GM12801 (cell line): Measurements from ENCODE around the gene R3HDM1.

ENCODE experiments used
- CTCF ChIP-seq: IDR thresholded peaks from one replicate; pipeline ENCODE4 v1.5.1; 2011; ENCODE audit warnings: control low read depth; ENCODE audit not compliant: insufficient read length; ENCODE audit errors: extremely low read depth

R3HDM1 gene

GRCh38 chr2:135667045-135667444, 135.8 kb downstream of the R3HDM1 start:
- TF ChIP-seq CTCF: no peak

GRCh38 chr2:135674453-135674852, 143.2 kb downstream of the R3HDM1 start:
- TF ChIP-seq CTCF: no peak

- no peak for TF ChIP-seq CTCF
Observed at GRCh38 chr2:135676031-135676430, 144.7 kb downstream of the R3HDM1 start.

- TF ChIP-seq CTCF: no peak
Observed at GRCh38 chr2:135679125-135679524, 147.8 kb downstream of the R3HDM1 start.

GRCh38 chr2:135685361-135685760, 154.1 kb downstream of the R3HDM1 start:
- no peak for TF ChIP-seq CTCF

GRCh38 chr2:135688978-135689377, 157.7 kb downstream of the R3HDM1 start:
- no peak for TF ChIP-seq CTCF

GRCh38 chr2:135689679-135690078, 158.4 kb downstream of the R3HDM1 start:
- no peak for TF ChIP-seq CTCF

- no peak for TF ChIP-seq CTCF
Observed at GRCh38 chr2:135694711-135695110, 163.4 kb downstream of the R3HDM1 start.
